ENCODE data around the gene DNLZ. TPM values are rescaled to one million over a fixed set of nuclear protein-coding genes. Genes with fewer than 3 reads are reported as not detected.

Gene DNLZ
- total and polyA plus RNA-seq, 2 donors (not counting 1 experiment from before 2014, with no cell fraction given), result 23.0 to 42.0 TPM

DNA sequence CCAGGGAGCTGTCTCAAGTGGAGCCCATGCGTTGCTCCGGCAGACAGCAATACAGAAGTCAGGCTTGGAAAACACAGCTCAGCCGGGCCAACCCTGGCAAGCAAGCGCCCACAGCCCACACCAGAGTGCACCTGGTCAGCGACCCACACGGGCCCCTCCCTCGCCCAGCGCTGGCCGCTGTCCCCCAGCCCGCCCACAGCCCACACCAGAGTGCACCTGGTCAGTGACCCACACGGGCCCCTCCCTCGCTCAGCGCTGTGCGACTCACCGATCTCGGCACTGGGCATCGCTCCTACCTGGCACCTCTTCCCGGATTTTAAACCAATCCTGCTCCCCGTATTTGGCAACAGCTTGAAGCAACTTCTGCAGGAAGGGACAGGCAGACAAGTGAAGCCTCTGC lies 23.7 kb upstream of the DNLZ start:
- Mint-ChIP-seq H3K4me3 (no peak overlapping the region), H3K27me3 (no peaks in the 10 kb centered on the region), H3K4me1 (no peaks in the 10 kb centered on the region), H3K9me3 (ENCODE audit: insufficient read depth) (no peaks in the 10 kb centered on the region), H3K27ac (no peak overlapping the region)
- peaks cover 2% of the 10 kb centered on the region for H3K79me2 ChIP-seq (ENCODE audit: control insufficient read depth, insufficient read depth, low read length)
- no peak overlapping the region for H3K9ac ChIP-seq (ENCODE audit: low read length)
- no peak overlapping the region for H3K4me3 ChIP-seq (ENCODE audit: control extremely low read depth in 1 of 5, extremely low read depth in 1 of 5, insufficient read depth in 1 of 5, low read depth in 2 of 5, low read length in 4 of 5)
- no peak overlapping the region for H3K27ac ChIP-seq (ENCODE audit: low read length in 2 of 2)
- TF ChIP-seq EZH2 (IDR thresholded peaks at IDR 0.05; ENCODE audit: borderline replicate concordance, insufficient read depth, low read depth, low read length, poor library complexity, severe bottlenecking), result no peak
- TF ChIP-seq, protein P1, sequence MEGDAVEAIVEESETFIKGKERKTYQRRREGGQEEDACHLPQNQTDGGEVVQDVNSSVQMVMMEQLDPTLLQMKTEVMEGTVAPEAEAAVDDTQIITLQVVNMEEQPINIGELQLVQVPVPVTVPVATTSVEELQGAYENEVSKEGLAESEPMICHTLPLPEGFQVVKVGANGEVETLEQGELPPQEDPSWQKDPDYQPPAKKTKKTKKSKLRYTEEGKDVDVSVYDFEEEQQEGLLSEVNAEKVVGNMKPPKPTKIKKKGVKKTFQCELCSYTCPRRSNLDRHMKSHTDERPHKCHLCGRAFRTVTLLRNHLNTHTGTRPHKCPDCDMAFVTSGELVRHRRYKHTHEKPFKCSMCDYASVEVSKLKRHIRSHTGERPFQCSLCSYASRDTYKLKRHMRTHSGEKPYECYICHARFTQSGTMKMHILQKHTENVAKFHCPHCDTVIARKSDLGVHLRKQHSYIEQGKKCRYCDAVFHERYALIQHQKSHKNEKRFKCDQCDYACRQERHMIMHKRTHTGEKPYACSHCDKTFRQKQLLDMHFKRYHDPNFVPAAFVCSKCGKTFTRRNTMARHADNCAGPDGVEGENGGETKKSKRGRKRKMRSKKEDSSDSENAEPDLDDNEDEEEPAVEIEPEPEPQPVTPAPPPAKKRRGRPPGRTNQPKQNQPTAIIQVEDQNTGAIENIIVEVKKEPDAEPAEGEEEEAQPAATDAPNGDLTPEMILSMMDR (IDR thresholded peaks at IDR 0.05), result no peak
- H3K27me3 ChIP-seq (replicated peaks in 1 of 4; ENCODE audit: control extremely low read depth in 1 of 4, control insufficient read depth in 3 of 4, insufficient read depth in 4 of 4, low read length in 3 of 4), result no peaks in the 10 kb centered on the region
- H3K9me3 ChIP-seq (ENCODE audit: control extremely low read depth in 1 of 3, control insufficient read depth in 2 of 3, insufficient read depth in 1 of 3, low read length in 2 of 3), result no peaks in the 10 kb centered on the region
- CTCF ChIA-PET, result interaction anchor here (0.6 kb wide), 1 partner anchor 608 kb away, joined by 3 read pairs; no protein-coding TSS in a partner anchor
- no peak overlapping the region for H2AFZ ChIP-seq (ENCODE audit: insufficient read depth, low read depth, low read length, poor library complexity, severe bottlenecking)
- POLR2A ChIA-PET, result no interaction called here
- intact Hi-C loops (cut with micrococcal nuclease), result no loop called here
- H3K36me3 ChIP-seq (replicated peaks in 1 of 2; ENCODE audit: control extremely low read depth in 1 of 2, control insufficient read depth in 1 of 2, extremely low read depth in 1 of 2, insufficient read depth in 2 of 2, low read length in 1 of 2), result peaks cover 0 to 47% of the 10 kb centered on the region in 2 experiments
- DNase-seq (no peak), ATAC-seq (ENCODE audit: low read depth) (no peak)
- no peak overlapping the region for H3K4me2 ChIP-seq (replicated peaks; ENCODE audit: low read depth, low read length, poor library complexity, severe bottlenecking)
- WGBS (ENCODE audit: insufficient coverage), result 98% methylated on average over 19 of the region's 19 CpGs
- no peaks in the 10 kb centered on the region for H4K20me1 ChIP-seq (ENCODE audit: control insufficient read depth, insufficient read depth, low read length, poor library complexity, severe bottlenecking)
- no peaks in the 10 kb centered on the region for H3K4me1 ChIP-seq (ENCODE audit: control insufficient read depth in 2 of 2, insufficient read depth in 2 of 2, low read length in 2 of 2)

GRCh38 chr9:136386018-136386417 lies 22.5 kb upstream of the DNLZ start:
- H3K4me2 ChIP-seq (replicated peaks; ENCODE audit: low read depth, low read length, poor library complexity, severe bottlenecking), result no peak overlapping the region
- H2AFZ ChIP-seq (ENCODE audit: insufficient read depth, low read depth, low read length, poor library complexity, severe bottlenecking), result no peak overlapping the region
- no peaks in the 10 kb centered on the region for H3K79me2 ChIP-seq (ENCODE audit: control insufficient read depth, insufficient read depth, low read length)
- no peak overlapping the region for H3K9ac ChIP-seq (ENCODE audit: low read length)
- no peaks in the 10 kb centered on the region for H4K20me1 ChIP-seq (ENCODE audit: control insufficient read depth, insufficient read depth, low read length, poor library complexity, severe bottlenecking)
- Mint-ChIP-seq H3K4me1 (no peaks in the 10 kb centered on the region), H3K27ac (no peak overlapping the region), H3K27me3 (no peaks in the 10 kb centered on the region), H3K9me3 (ENCODE audit: insufficient read depth) (no peaks in the 10 kb centered on the region), H3K4me3 (no peak overlapping the region)
- 89% methylated on average over 8 of the region's 13 CpGs for WGBS (ENCODE audit: insufficient coverage)
- H3K36me3 ChIP-seq (replicated peaks in 1 of 2; ENCODE audit: control extremely low read depth in 1 of 2, control insufficient read depth in 1 of 2, extremely low read depth in 1 of 2, insufficient read depth in 2 of 2, low read length in 1 of 2), result peaks cover 0 to 44% of the 10 kb centered on the region in 2 experiments
- no peaks in the 10 kb centered on the region for H3K4me1 ChIP-seq (ENCODE audit: control insufficient read depth in 2 of 2, insufficient read depth in 2 of 2, low read length in 2 of 2)
- no peak for TF ChIP-seq EZH2 (IDR thresholded peaks at IDR 0.05; ENCODE audit: borderline replicate concordance, insufficient read depth, low read depth, low read length, poor library complexity, severe bottlenecking)
- TF ChIP-seq, protein P1 (IDR thresholded peaks at IDR 0.05), result no peak
- intact Hi-C loops (cut with micrococcal nuclease), result no loop called here
- ChIA-PET POLR2A (no interaction called here), CTCF (no interaction called here)
- no peak overlapping the region for H3K4me3 ChIP-seq (ENCODE audit: control extremely low read depth in 1 of 5, extremely low read depth in 1 of 5, insufficient read depth in 1 of 5, low read depth in 2 of 5, low read length in 4 of 5)
- no peaks in the 10 kb centered on the region for H3K9me3 ChIP-seq (ENCODE audit: control extremely low read depth in 1 of 3, control insufficient read depth in 2 of 3, insufficient read depth in 1 of 3, low read length in 2 of 3)
- H3K27me3 ChIP-seq (replicated peaks in 1 of 4; ENCODE audit: control extremely low read depth in 1 of 4, control insufficient read depth in 3 of 4, insufficient read depth in 4 of 4, low read length in 3 of 4), result no peaks in the 10 kb centered on the region
- DNase-seq, result no peak
- no peak overlapping the region for H3K27ac ChIP-seq (ENCODE audit: low read length in 2 of 2)
- no peak for ATAC-seq (ENCODE audit: low read depth)
